HuH-7.5 (cell line): Measurements from ENCODE around the gene HCFC1.

ENCODE experiments used
- DNase-seq: peaks from one replicate; pipeline ENCODE4 v3.0.0; 2011; ENCODE audit warnings: low spot score

HCFC1 gene

DNA sequence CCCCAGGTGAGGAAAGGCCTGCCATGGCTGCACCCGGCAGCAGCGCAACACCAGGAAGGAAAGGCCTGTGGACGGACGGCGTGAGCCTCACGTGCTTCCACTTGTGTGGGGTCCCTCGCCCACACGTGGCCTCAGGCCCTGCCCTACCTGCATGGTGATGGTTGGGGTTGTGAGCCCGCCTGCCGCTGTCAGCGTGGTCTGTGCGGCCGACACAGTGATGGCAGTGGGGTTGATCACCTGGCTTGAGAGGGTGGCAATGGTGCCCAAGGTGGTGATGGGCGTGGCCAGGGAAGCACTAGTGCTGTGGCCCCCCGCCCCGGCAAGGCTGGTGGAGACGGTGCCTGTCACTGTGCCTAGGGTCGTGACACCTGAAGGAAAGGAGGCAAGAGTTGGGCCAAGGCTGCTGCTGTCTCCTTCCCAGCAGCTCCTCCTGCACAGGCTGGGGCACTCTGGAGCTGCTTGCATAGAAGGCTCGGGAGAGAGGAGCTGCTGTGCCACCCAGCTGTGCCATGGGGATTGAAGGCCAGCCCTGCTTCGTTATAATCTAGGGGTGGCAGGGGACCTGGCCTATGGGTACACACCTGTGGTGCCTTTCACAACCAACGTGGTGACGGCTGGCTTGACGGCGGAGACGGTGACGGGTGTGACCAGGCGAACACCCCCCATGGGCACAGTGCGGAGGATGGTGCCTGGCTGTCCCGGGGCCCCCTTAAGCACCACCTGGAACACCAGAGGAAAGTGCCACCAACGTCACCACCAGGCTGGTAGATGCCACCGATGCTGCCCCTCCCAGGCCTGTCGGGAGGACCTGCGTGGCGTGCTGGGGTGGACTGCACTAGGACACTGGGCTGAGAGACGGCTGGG, 15.3 kb downstream of the HCFC1 start:
- DNase-seq = no peak

- DNase-seq = no peak
Observed at GRCh38 chrX:153955228-153955732, 16.3 kb downstream of the HCFC1 start.

DNA sequence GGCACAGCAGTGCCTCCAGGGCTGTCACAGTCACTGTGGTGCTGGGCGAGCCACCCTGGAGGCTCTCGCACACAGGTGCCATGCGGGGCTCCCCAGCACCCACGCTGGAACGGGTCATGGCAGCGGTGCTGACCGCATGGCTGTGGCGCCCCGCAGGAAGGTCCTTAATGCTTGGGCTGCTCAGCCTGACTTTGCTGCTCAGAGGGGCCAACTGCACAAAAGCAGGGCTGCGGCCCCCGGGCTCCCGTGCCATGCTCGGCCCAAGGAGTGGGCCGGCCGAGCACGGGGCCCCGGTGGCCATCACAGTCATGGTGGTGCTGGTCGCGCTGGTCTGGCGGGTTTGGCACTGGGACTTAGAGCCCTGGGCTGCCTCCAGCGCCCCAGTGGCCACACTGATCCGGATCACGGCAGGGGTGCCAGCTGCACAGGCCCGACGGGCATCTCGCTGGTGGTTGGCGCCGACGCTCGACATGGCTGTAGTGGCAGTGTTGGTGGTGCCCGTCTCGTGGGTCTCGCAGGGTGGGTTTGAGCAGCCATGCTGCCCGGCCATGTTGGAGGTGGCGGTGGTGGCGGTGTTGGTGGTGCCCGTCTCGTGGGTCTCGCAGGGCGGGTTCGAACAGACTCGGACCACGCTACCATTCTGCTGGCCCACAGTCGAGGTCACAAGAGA, 16.9 kb downstream of the HCFC1 start:
- DNase-seq = no peak

DNA sequence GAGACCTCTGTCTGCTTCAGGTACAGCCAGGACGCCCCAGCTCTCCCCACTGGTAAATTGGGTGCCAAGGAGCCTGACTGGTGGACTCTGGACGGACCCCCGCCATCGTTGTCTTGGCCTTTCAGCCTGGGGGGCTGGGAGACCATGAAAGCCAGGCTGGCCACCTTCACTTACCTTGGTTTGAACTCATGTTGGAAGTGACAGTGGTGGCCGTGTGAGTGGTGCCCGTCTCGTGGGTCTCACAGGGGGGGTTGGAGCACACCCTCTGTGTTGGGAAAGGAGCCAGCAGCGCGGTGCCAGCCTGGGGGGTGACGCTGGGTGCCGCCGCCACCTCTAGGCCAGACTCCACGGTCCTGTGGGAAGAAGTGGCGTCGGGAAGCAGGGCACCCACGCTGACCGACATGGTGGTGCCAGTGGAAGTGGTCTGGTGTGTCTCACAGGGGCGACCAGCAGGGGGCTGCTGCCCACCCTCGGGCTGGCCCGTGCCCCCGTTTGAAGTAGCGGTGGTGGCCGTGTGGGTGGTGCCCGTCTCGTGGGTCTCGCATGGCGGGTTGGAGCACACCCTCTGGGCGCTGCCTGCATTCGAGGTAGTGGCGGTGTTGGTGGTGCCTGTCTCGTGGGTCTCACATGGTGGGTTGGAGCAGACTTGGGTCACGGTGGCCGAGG, 17.6 kb downstream of the HCFC1 start:
- no peak for DNase-seq

GRCh38 chrX:153953342-153953830, 18.2 kb downstream of the HCFC1 start:
- DNase-seq = peak; percentile 76

GRCh38 chrX:153952373-153953026, 19.1 kb downstream of the HCFC1 start:
- no peak for DNase-seq

GRCh38 chrX:153951683-153952372, 19.8 kb downstream of the HCFC1 start:
- DNase-seq = no peak

GRCh38 chrX:153950127-153950526, 21.5 kb downstream of the HCFC1 start:
- DNase-seq = no peak

DNA sequence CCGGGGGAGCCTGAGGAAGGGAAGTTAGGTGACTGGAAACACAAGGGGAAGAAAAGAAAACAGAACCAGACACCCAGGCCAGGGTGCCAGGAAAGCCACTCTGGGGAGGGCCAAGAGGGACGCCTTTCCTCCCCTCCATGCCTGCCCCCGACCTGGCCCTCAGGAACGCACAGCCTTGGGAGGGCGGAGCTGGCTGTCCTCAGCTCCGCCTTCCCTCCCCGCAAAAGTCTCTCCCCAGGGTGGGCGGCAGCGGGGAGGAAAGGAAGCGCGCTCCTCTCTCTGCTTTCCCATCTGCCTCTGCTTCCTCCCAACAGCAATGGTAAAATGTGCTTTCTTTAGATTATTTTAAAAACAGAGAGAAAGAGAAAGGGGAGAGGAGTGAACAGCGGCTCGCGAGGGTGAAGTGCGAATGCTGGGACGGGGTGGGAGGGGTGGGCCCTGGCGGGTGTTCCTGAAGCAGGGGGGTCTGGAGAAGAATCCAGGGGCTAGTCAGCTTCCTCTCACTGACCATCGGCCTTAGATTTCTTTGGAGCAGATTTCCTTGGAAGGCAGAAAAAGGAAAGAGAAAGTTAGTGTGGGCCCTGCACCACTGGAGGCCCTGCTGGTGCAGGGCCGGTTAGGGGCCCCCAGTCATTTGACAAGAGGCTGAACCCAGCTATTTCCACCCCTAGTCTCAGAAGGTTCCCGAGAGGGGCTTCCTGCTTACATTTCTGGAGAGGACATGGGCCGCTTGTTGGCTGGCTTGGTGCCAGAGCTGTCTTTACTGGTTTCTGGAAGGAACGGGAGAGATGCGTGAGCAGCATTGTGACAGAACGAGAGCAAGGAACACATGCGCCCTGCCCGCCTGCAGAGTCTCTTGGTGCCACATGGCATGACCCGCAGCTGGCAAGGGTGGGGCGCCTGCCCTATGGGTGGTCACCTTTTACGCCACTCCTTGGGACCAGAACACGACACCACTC, 22.5 kb downstream of the HCFC1 start:
- no peak for DNase-seq

DNA sequence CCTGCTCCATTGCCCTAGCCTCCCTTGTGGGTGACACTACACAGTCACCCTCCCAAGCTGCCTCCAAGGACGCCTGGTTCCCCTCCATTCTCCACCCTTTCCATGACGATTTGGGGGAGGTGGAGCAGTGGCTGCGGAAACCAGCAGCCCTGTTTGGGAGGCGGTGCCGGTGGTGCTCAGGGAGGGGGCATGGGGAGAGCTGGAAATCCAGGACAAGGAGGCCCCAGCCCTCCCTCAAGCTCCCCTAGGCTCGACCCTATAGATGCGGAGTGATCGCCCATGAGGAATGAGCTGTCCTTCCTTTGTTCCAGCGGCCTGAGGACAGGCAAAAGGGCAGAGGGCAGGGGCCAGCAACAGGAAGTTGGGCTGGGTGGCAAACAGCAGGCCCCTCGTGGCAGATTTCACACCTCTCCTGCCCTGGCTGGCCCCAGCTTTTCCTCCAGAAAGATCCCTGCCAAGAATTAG, 23.6 kb downstream of the HCFC1 start:
- no peak for DNase-seq

GRCh38 chrX:153947009-153947769, 24.4 kb downstream of the HCFC1 start:
- DNase-seq = peak; percentile 68

DNA sequence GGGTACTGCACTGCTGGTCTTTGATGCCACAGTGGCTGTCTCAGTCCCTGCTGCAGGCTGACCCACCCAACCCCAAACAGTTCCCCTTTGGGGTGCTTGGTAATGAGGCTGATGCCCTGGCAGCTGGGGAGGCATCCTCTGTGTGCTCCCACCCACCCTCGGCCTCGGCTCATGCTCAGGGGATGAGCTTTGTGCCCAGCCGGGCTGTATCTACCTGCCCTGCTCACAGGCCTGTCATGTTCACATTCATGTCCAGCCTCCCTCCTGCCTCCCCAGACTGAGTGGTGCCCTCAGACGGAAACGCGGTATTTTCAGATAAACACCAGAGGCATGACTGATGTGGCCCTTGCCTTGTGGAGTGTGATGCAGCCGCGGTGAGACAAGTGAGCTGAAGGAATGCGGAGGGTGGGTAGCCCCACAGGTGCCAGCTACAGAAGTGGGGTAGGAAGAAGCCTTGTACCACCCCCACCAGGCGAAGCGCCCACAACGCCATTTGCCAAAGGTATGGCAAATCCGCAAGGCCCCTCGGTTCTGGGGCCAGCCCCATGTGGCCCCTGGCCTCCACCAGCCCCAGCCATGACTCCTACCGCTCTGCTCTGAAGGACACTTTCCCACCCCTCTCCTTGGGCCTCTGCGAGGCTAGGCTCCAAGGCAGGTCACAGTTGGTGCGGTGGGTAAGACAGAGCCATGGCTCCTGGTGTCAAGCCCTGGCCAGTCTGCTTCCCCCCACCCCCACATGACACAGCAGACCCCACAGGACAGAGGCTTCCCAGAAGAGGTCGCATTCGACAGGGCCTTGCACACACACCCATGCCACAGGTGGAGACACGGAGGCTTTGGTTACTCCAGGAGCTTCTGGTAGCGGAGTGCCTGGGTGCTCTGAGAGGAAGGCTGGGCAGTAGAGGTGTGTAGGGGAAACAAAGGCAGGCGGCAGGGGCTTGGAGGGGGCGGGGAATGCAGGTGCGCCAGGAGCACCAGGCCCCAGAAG, 25.4 kb downstream of the HCFC1 start:
- no peak for DNase-seq

DNA sequence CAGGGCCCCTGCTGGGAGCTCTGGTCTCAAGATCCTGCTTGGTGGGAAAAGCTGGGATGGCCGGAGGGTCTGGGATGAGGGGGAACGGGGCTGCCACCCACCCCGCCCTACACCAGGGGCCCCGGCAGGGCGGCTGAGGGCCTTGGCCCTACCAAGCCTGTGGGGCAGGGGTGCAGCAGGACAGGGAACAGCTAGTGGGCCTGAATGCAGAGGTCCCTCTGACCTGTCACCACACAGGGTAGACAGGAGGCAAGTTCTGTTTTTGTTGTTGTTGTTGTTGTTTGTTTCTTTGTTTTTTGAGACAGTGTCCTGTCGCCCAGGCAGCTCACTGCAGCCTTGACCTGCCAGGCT, 26.8 kb downstream of the HCFC1 start:
- no peak for DNase-seq

DNA sequence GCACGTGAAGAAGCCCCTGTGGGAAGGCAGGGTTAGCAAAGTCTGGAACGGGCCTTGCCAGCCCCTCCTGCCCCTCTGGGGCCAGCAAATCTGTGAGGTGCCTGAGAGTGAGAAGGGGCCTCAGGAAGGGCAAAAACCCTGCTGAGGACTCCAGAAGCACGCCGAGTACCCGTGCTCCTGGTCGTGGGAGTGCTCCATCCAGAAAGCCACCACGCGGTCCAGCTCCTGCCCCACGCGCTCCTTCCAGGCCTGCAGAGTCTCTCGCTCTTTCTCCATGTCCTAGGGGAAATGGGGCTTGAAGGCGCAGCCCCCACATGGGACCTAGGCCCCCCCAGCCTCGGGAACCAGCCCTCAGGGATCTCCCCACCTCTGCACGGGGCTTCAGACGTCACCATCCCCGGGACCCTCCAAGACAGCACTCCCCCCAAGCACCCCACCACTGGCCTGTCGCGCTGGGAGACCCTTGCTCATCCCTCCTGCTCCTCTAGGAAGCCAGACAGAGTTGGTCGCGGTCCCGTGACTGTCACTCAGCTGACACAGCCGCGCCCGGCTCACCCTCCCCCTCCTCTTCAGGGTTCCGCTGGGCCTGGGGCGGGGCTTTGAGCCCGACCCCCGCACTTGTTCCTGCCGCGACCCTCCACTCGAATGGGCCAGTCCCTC, 27.3 kb downstream of the HCFC1 start, which contains the start of gene RENBP:
Gene RENBP, minus strand, starts transcription at position 504 of the 660 bp plus-strand sequence. Its CDS starts 33 bp downstream, at position 471.
- no peak for DNase-seq

DNA sequence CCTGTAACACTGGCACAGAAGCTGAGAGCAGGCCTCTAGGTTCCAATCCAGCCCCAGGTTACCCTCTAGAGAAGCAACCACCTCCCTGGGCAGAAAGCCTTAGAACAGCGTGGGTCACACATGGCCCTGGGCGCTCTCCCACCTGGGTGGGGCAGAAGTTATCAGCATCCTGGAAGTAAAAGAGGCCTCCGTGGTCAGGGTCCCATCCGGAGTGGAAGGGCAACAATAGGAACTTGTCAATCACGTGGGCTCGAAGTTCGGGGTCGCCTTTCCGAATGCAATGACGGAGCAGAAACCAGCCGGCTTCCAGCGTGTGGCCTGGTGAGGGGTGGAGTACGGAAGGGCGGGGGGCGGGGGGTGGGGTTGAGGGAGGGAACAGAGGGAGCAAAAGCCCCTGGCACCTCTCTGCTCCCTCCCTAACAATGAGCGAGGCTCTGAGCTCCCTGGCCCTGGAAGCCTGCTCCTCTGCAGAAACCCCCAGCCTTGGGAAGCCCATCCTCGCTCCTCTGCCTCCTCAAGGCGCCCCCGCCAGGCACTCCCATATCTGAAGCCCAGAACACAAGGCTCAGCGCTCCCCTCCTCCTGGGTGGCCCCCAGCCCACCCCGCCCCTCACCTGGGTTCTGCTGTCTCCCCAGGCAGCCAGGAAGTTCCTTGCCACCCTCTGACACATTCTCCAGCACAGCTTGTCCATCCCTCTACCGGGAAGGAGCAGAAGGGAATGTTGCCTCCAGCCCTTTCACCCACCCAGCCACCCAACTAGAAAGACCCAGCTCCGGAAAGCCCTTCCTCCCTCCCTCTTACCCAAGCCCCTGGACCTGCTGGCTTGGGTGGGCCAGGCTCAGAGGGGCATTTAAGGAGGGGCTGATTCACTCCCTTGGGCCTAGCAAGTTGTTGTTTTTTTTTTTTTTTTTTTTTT, 30.0 kb downstream of the HCFC1 start:
- DNase-seq = no peak

DNA sequence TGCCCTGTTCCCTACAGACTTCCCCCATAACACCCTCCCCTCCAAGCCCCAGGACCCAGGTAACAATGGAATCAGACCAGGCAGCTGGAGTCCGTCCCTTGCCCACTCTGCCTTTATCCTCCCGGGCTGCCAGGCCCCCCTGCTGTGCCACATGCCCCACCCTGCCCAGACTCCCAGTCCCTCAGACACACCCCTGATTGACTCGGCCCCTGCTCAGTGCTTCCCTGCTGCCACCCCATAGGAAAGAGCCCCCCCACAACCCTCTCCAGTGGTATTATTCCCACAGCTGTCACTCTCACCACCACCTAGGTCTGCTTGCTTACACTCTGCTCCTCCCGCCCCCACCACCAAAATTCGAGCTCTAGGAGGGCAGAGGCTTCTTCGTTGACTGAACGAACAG, 32.0 kb downstream of the HCFC1 start:
- DNase-seq = no peak
